K562 (cell line): Measurements from ENCODE around the gene PHF21A.

Experiments used
- CEBPB ChIP-seq: fragments of 450-650 bp; IDR thresholded peaks from 2 replicates; pipeline ENCODE4 v1.6.1; 2016; ENCODE audit warnings: missing genetic modification characterization, missing compliant biosample characterization
- CHD2 ChIP-seq: IDR thresholded peaks from 2 replicates; pipeline ENCODE4 v1.6.1; 2011; ENCODE audit warnings: low read depth, low read length
- MAFG ChIP-seq: fragments of 450-650 bp; conservative IDR thresholded peaks from 2 replicates; pipeline ENCODE4 v1.6.1; 2016; ENCODE audit warnings: missing genetic modification characterization, missing compliant biosample characterization
- POLR2A ChIP-seq: fragments of 450-650 bp; conservative IDR thresholded peaks from 2 replicates; pipeline ENCODE4 v1.6.1; 2016
- RCOR1 ChIP-seq, 2 experiments: IDR thresholded peaks; 2 replicates each; pipeline ENCODE4 v1.6.1; 2012; ENCODE audit warnings: low read depth in 2 of 2, low read length in 2 of 2, borderline replicate concordance in 1 of 2, improper control_type of control experiment in 1 of 2
- RFX5 ChIP-seq: IDR thresholded peaks from 2 replicates; pipeline ENCODE4 v1.6.1; 2011; ENCODE audit warnings: low read depth, mild to moderate bottlenecking, improper control_type of control experiment, low read length
- SMC3 ChIP-seq: conservative IDR thresholded peaks from 2 replicates; pipeline ENCODE4 v1.6.1; 2011; ENCODE audit warnings: low read depth, low read length, improper control_type of control experiment; ENCODE audit not compliant: insufficient read depth
- SREBF1 ChIP-seq: fragments of 150-350 bp; IDR thresholded peaks from 2 replicates; pipeline ENCODE4 v1.6.1; 2014; ENCODE audit warnings: antibody characterized with exemption, low read depth, low read length, borderline replicate concordance
- ZNF311 ChIP-seq: fragments of 250-450 bp; sonication (Bioruptor Pico); IDR thresholded peaks from 2 replicates; pipeline ENCODE4 v1.4.0; 2020; ENCODE audit warnings: mild to moderate bottlenecking, moderate library complexity
- TF ChIP-seq, protein P1 (sequence below), 2 experiments: fragments of 450-650 bp; formaldehyde crosslinking in 1 of 2; IDR thresholded peaks; 2 replicates each; pipeline versions ENCODE4 v1.4.0 to v1.6.1; 2014 to 2020; ENCODE audit warnings: mild to moderate bottlenecking in 2 of 2, borderline replicate concordance in 1 of 2, low read depth in 1 of 2
- TF ChIP-seq, protein P2 (sequence below), 2 experiments: fragments of 450-650 bp; IDR thresholded peaks; 2 replicates each; pipeline ENCODE4 v1.6.1; 2016
- TF ChIP-seq, protein P3 (sequence below): fragments of 250-450 bp; sonication (Bioruptor Pico); IDR thresholded peaks from 2 replicates; pipeline ENCODE4 v1.5.1; 2021; ENCODE audit warnings: mild to moderate bottlenecking

DNA sequence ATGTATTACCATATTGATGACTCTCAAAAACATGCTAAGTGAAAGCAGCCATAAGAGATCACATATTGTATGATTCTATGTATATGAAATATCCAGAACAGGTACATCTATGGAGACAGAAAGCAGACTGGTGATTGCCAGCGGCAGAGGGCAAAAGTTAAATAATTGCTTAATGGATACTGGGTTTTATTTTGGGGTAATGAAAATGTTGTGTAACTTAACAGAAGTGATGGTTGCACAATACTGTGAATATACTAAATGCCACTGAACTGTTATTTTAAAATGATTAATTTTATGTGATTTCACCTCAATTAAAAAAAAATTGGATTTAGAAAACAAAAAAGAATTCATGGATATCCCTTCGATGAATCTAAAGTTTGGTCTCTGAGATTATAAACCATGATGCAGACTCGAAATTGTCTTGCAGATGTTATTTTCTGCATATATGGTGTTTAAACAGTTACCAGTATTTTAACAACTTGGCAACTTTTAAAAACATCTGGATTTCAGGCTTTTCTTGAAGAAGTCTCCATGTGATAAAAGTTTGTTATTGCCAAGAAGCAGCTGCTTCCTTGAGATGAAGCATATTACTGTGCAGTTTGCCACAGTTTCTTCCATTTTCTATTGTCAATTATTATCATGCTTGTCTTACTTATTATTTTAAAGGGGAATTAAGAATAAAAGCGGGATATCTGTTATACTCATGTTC lies 160.7 kb downstream of the PHF21A start:
- TF ChIP-seq ZNF311 (CRISPR knock-in tag) (no peak), SREBF1 (no peak), CEBPB (tag) (peak; percentile 65), RFX5 (no peak), SMC3 (no peak), RCOR1 (IDR thresholded peaks at IDR 0.05; ENCODE audit: borderline replicate concordance in 1 of 2, low read depth in 2 of 2, low read length in 2 of 2) (no peak), MAFG (tag) (no peak), POLR2A (no peak), CHD2 (no peak)
- TF ChIP-seq, protein P1, sequence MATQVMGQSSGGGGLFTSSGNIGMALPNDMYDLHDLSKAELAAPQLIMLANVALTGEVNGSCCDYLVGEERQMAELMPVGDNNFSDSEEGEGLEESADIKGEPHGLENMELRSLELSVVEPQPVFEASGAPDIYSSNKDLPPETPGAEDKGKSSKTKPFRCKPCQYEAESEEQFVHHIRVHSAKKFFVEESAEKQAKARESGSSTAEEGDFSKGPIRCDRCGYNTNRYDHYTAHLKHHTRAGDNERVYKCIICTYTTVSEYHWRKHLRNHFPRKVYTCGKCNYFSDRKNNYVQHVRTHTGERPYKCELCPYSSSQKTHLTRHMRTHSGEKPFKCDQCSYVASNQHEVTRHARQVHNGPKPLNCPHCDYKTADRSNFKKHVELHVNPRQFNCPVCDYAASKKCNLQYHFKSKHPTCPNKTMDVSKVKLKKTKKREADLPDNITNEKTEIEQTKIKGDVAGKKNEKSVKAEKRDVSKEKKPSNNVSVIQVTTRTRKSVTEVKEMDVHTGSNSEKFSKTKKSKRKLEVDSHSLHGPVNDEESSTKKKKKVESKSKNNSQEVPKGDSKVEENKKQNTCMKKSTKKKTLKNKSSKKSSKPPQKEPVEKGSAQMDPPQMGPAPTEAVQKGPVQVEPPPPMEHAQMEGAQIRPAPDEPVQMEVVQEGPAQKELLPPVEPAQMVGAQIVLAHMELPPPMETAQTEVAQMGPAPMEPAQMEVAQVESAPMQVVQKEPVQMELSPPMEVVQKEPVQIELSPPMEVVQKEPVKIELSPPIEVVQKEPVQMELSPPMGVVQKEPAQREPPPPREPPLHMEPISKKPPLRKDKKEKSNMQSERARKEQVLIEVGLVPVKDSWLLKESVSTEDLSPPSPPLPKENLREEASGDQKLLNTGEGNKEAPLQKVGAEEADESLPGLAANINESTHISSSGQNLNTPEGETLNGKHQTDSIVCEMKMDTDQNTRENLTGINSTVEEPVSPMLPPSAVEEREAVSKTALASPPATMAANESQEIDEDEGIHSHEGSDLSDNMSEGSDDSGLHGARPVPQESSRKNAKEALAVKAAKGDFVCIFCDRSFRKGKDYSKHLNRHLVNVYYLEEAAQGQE (IDR thresholded peaks at IDR 0.05; ENCODE audit: borderline replicate concordance): no peak
- TF ChIP-seq, protein P1 (CRISPR knock-in tag; IDR thresholded peaks at IDR 0.05; ENCODE audit: low read depth): no peak
- TF ChIP-seq, protein P2, sequence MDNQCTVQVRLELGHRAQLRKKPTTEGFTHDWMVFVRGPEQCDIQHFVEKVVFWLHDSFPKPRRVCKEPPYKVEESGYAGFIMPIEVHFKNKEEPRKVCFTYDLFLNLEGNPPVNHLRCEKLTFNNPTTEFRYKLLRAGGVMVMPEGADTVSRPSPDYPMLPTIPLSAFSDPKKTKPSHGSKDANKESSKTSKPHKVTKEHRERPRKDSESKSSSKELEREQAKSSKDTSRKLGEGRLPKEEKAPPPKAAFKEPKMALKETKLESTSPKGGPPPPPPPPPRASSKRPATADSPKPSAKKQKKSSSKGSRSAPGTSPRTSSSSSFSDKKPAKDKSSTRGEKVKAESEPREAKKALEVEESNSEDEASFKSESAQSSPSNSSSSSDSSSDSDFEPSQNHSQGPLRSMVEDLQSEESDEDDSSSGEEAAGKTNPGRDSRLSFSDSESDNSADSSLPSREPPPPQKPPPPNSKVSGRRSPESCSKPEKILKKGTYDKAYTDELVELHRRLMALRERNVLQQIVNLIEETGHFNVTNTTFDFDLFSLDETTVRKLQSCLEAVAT (IDR thresholded peaks at IDR 0.05): no peak
- TF ChIP-seq, protein P3, sequence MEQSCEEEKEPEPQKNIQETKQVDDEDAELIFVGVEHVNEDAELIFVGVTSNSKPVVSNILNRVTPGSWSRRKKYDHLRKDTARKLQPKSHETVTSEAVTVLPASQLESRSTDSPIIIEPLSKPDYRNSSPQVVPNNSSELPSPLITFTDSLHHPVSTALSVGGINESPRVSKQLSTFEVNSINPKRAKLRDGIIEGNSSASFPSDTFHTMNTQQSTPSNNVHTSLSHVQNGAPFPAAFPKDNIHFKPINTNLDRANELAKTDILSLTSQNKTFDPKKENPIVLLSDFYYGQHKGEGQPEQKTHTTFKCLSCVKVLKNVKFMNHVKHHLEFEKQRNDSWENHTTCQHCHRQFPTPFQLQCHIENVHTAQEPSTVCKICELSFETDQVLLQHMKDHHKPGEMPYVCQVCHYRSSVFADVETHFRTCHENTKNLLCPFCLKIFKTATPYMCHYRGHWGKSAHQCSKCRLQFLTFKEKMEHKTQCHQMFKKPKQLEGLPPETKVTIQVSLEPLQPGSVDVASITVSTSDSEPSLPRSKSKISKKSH (CRISPR knock-in tag): no peak
